GM18951 (cell line): Measurements from ENCODE around the gene RAB25.
"Not testable (repeated sequence)": the region's sequence is repeated elsewhere in the genome, so short reads cannot be mapped to it uniquely, and the experiment has no call there.

Experiments used
- POLR2A ChIP-seq: IDR thresholded peaks from 4 replicates; pipeline ENCODE4 v1.6.1; 2011; ENCODE audit warnings: mild to moderate bottlenecking; ENCODE audit not compliant: insufficient read length, insufficient read depth; ENCODE audit errors: extremely low read depth
- in situ Hi-C: fragments of 300-500 bp; cut with MboI; formaldehyde crosslinking; loops from one replicate; pipeline ENCODE4 v1.12.0; 2022; ENCODE audit warnings: low sequenced_read_pairs, mixed read lengths, inconsistent platforms; ENCODE audit not compliant: unreplicated experiment

The RAB25 gene

DNA sequence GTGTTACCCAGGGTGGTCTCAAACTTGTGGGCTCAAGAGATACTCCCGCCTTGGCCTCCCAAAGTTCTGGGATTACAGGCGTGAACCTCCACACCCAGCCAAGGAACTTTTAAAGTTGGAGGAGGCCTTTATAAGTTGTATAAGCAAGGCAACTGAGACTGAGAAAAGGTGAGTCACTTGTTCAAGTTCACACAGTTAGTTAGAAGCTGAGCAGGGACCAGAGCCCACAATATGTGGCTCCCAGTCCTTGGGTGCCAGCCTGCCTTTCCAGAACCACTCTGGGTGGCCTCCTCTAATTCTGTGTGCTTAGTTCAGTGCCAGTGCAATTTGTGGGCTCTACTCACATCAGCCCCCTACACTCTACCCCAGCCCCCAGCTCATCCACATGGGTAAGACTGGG is 3.7 kb downstream of the RAB25 start:
- in situ Hi-C loops, result no loop called here
- TF ChIP-seq POLR2A, result no peak

DNA sequence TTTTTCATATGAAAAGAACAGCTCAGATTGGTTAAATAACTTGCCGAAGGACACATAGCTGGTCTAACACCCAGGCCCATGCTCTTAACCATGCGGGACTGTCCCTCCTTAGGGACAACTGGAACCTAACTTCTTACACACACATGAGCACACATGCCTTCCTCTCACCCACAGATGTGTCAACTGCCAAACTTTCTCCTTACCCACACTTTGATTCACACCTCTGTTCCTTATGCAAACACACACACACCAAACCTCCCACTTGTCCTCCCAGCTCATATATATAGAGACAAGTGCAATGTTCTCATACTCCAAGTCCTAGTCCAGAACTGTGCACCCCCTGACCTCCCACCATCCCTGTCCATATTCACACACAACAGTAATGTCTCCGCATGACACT is 4.3 kb downstream of the RAB25 start:
- TF ChIP-seq POLR2A, result no peak
- in situ Hi-C loops, result no loop called here

DNA sequence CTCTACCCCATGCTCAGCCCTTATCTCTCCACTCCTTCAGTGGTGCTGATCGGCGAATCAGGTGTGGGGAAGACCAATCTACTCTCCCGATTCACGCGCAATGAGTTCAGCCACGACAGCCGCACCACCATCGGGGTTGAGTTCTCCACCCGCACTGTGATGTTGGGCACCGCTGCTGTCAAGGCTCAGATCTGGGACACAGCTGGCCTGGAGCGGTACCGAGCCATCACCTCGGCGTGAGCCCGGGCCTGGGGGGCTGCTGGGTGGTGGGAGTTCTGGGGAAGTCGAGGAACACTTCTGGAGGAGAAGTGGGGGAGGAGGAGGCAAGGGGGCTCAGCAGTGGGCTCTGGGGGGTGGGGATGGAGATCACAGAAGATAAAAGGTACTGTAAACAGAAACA is 4.9 kb downstream of the RAB25 start:
- no peak for TF ChIP-seq POLR2A
- in situ Hi-C loops, result no loop called here

DNA sequence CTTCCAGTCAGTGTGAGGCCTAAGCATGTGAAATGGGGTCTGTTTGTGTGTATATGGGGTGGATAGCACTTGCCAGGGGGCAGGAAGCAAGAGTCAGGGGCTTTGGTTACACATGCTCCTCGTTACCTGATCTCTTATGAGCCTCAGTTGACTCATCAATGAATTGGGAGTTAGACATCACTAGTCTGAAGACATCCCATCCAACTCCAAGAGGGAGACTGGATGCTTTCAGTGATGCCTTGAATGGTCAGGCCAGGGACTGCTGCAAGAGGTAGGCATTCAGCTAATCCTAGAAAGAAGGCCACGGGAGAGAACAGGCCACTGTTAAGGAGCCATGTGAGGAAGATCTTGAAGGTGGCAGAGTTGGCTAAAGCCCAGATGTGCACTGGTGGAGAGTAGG is 6.3 kb downstream of the RAB25 start:
- no peak for TF ChIP-seq POLR2A
- in situ Hi-C loops, result no loop called here

DNA sequence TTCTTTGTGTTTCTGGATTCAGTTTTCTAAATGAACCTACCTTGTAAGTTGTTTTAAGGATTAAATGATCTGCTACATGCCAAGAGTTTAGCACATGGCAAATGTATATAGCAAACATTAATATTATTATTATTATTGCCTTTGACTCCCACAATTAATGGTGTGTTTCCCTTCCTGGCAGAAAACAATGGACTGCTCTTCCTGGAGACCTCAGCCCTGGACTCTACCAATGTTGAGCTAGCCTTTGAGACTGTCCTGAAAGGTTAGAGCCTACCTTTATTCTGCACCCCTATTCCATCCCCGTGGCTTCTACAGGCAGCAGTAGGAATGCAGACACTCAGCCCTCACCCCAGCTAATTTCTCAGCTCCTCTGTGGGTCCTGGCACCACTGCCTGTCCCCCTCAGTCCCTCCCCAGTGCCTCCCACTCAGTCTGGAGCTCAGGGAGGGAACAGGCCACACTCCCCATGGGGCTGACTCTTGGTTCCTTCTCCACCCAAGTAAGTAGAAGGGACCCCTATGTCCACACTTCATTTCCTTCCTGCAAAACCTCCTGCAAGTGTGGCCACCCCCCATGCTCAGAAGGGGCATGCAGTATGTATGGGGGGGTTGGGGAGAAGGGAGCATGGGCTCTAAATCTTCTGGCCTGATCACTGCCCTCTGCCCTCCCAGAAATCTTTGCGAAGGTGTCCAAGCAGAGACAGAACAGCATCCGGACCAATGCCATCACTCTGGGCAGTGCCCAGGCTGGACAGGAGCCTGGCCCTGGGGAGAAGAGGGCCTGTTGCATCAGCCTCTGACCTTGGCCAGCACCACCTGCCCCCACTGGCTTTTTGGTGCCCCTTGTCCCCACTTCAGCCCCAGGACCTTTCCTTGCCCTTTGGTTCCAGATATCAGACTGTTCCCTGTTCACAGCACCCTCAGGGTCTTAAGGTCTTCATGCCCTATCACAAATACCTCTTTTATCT is 8.8 kb downstream of the RAB25 start:
- no peak for TF ChIP-seq POLR2A
- in situ Hi-C loops, result no loop called here

DNA sequence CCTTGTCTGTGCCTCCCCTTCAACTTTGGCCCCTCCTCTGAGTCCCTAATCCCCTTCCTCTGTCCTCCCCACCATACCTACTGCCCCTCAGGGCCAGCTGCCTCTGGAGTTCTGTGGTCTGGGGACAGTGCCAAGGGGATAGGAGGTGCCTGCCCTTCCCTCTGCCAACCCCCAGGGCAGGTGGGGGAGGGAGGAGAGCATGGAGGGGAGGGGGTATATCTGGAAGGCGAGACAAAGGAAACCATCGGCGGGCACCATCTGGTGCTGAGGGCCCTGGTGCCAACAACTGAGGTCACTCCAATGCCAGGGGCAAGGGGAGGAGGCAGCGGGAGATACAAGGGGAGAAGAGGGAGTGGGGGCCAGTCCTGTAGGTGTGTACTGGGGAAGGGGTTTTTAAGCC is 9.6 kb downstream of the RAB25 start:
- TF ChIP-seq POLR2A, result no peak
- in situ Hi-C loops, result no loop called here

DNA sequence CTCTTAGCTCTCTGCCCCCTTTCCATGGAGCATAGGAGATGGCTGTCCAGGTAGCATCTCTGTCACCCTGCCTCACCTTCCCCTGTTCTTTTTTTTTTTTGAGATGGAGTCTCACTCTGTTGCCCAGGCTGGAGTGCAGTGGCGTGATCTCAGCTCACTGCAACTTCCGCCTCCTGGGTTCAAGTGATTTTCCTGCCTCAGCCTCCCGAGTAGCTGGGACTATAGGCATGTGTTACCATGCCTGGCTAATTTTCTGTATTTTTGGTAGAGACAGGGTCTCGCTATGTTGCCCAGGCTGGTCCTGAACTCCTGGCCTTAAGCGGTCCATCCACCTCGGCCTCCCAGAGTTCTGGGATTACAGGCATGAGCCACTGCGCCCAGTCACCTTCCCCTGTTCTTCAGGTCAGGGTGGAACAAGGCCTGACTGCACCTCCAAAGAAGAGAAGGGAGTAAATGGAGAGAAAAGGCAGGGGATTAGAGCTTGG is 10.4 kb downstream of the RAB25 start:
- in situ Hi-C loops, result not testable (repeated sequence)

DNA sequence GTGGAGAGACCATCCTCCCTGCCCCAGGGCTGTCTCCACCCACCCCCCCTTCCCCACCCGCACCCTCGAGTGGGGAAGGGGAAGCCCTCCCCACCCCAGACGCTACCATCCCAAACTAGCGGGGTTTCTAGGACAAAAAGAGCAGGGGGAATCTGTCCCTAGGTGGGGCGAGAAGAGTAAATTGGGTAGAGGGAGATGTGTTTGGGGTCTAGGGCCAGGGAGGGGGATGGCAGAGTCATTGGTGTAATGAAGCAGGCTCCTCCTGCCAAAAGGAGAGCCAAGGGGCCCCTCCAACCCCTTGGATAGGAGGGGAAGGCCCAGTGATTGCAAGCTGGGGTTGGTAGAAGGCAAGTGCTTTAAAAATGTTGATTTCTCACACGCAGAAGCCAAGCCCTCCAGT is 11.3 kb downstream of the RAB25 start:
- TF ChIP-seq POLR2A, result no peak
- in situ Hi-C loops, result no loop called here

DNA sequence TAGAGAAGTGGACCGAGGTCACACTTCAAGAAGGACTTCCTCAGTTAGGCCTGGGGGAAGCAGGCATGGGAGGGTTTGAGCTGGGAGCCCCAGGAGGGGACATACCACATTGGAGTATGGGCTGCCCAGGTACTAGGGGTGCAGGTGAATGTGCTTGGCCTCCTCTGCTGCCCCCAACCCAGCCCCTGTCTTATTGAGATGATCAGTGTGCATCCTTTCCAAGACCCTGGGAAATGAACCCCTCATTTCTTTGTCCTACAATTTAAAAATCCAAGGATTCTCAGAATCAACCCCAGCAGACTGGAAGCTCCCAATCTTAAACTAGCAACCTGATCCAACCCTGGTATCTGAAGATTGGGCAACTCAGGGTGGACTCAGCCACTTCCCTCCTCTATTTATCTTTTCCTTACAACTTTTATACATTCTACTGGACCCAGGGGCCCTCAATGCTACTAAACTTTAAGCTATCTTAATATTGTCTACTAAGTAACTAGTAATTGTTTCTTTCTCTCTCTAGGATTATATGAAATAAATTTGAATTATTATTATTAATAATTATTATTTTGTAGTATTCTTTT is 12.2 kb downstream of the RAB25 start:
- no peak for TF ChIP-seq POLR2A
- in situ Hi-C loops, result no loop called here

DNA sequence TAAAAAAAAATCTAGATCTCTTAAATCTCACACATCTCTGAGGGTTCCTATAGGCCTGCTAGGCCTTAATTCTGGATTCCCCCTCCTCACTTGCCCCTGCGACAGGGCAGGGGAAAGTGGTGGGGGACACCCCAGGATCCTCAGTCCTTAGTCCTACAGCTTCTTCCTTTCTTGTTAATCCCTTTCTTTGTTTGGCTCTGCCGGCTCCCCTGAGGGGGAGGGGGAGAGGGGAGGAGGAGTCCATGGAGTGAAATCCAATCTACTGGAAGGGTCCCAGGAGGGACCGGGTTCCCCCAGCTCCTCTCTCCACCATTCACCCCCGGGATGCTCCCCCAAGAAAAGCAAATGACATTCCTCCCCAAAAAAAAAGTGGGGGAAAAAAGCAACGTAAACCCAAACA is 12.8 kb downstream of the RAB25 start:
- in situ Hi-C loops, result no loop called here
- TF ChIP-seq POLR2A, result no peak

DNA sequence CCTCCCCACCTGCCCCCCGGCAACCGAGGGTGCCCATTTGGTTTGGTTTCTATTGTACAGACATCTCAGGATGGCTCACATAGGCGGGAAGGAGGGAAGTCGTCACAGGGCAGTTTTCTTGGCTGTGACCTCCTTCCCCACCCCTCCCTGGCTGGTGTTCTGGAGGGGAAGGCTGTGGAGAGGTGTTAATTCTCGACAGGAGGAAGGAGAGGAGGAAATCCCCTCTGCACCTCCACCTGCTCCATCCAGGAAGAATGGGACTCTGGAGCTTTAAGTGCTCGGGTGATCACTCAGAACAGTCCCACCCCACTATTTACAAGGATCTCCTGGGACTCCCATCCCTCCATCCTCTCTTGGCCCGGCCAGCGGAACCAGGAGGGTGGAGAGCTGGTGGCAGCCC is 13.7 kb downstream of the RAB25 start:
- TF ChIP-seq POLR2A, result no peak
- in situ Hi-C loops, result no loop called here

DNA sequence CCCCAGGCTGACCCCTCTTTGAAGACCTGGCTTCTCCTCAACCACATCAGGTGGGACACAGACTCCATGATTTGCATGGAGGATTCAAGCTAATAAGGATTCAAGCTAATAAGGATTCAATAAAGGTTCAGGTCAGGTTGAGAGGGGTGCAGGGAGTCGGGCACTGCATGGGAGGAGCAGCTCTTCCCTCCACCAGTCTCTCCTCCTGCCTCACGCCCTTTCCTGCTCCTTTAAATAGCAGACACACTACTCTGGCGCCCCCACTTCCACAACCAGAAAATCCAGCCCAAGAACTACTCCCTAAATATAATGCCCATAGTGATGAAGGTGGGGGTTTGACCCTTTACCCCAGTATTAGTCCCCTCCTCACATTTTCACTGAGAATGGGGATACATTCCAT is 14.2 kb downstream of the RAB25 start:
- TF ChIP-seq POLR2A, result no peak
- in situ Hi-C loops, result no loop called here

DNA sequence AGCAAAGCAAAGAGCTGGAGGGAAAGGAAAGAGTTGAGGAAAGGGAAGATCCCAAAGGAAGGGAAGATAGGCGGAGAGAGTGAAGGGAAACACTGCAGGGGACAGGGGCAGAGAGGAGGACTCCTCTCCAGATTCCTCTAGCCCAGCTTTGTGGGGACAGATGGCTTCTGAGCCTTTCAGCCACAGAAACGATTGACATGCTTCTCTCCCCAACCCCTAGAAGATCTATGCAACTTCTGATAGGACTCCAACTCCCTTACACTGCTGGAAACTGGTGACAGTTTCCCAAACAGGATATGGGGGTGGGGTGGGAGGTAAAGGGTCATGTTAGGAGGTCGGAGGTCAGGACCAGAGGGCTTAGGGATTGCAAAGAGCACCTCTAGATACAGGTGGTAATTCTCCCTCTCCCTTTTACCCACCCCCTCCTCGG is 14.8 kb downstream of the RAB25 start:
- no peak for TF ChIP-seq POLR2A
- in situ Hi-C loops, result no loop called here
